GDM1 (cell line): ENCODE measurements around the gene SLC7A7.
A peak's percentile ranks its signal among the peaks of the same experiment; 100 is the strongest.
"Not testable (repeated sequence)": the region's sequence is repeated elsewhere in the genome, so short reads cannot be mapped to it uniquely, and the experiment has no call there.

ENCODE experiments used
- DNase-seq: peaks from one replicate; lab custom pipeline; 2025; lab: John Stamatoyannopoulos, UW

The SLC7A7 gene

GRCh38 chr14:22814941-22815713 lies at the start of gene SLC7A7:
SLC7A7 (minus strand) TSS chr14:22815435; CDS start chr14:22813398, 2,037 bp downstream.
- no peak for DNase-seq

GRCh38 chr14:22864979-22865378 lies 49.7 kb upstream of the SLC7A7 start:
- DNase-seq = no peak

- no peak for DNase-seq
Measured at GRCh38 chr14:22861651-22862050, 46.4 kb upstream of the SLC7A7 start.

GRCh38 chr14:22860377-22860776 lies 45.1 kb upstream of the SLC7A7 start:
- not testable (repeated sequence) for DNase-seq

GRCh38 chr14:22856428-22856827 lies 41.2 kb upstream of the SLC7A7 start:
- no peak for DNase-seq

- DNase-seq = no peak
Measured at GRCh38 chr14:22854963-22855724, 39.9 kb upstream of the SLC7A7 start.

GRCh38 chr14:22854296-22854695 lies 39.1 kb upstream of the SLC7A7 start:
- not testable (repeated sequence) for DNase-seq

GRCh38 chr14:22852940-22853767 lies 37.9 kb upstream of the SLC7A7 start:
- DNase-seq = peak; percentile 79

- DNase-seq = no peak
Measured at GRCh38 chr14:22852599-22852939, 37.3 kb upstream of the SLC7A7 start.

- DNase-seq = not testable (repeated sequence)
Measured at GRCh38 chr14:22852178-22852577, 36.9 kb upstream of the SLC7A7 start.

- DNase-seq = peak; percentile 76
Measured at GRCh38 chr14:22850944-22851764, 35.9 kb upstream of the SLC7A7 start.

GRCh38 chr14:22849212-22849819 lies 34.1 kb upstream of the SLC7A7 start:
- no peak for DNase-seq

GRCh38 chr14:22848351-22849164 lies 33.3 kb upstream of the SLC7A7 start:
- DNase-seq = no peak

- no peak for DNase-seq
Measured at GRCh38 chr14:22847661-22848341, 32.6 kb upstream of the SLC7A7 start.

- no peak for DNase-seq
Measured at GRCh38 chr14:22846811-22847307, 31.6 kb upstream of the SLC7A7 start.

GRCh38 chr14:22845821-22846625 lies 30.8 kb upstream of the SLC7A7 start:
- DNase-seq = no peak

- DNase-seq = no peak
Measured at GRCh38 chr14:22845103-22845394, 29.8 kb upstream of the SLC7A7 start.

- DNase-seq = no peak
Measured at GRCh38 chr14:22844221-22845102, 29.2 kb upstream of the SLC7A7 start.
